HepG2 (cell line): ENCODE measurements around the gene RFXANK. TPM values are rescaled to one million over a fixed set of nuclear protein-coding genes. Genes with fewer than 3 reads are reported as not detected.

Experiments used
- ATAD3A ChIP-seq: sonication (generic); formaldehyde crosslinking; IDR thresholded peaks from 2 replicates; pipeline ENCODE4 v1.4.0; 2020; ENCODE audit warnings: missing genetic modification reagents
- ATF1 ChIP-seq: IDR thresholded peaks from 2 replicates; pipeline ENCODE4 v1.6.1; 2016; ENCODE audit warnings: mild to moderate bottlenecking, control low read depth
- CBX2 ChIP-seq, 2 experiments: fragments of 200-600 bp in 1 of 2; sonication (generic); formaldehyde crosslinking in 1 of 2; IDR thresholded peaks; 2 replicates each; pipeline versions ENCODE4 v1.7.0 to v1.8.1; 2018 to 2022; ENCODE audit warnings: low read depth in 2 of 2, low read length in 1 of 2, mild to moderate bottlenecking in 1 of 2, missing genetic modification reagents in 1 of 2
- FOXK2 ChIP-seq: fragments of 450-650 bp; IDR thresholded peaks from 2 replicates; pipeline ENCODE4 v1.6.1; 2016
- HNRNPLL ChIP-seq: fragments of 200-400 bp; formaldehyde crosslinking; IDR thresholded peaks from 2 replicates; pipeline ENCODE4 v1.6.1; 2017; ENCODE audit warnings: mild to moderate bottlenecking, low read depth, low read length; ENCODE audit not compliant: poor library complexity, severe bottlenecking
- JARID2 ChIP-seq: sonication (generic); formaldehyde crosslinking; IDR thresholded peaks from 2 replicates; pipeline ENCODE4 v1.8.1; 2023; ENCODE audit warnings: missing genetic modification reagents, inconsistent platforms; ENCODE audit not compliant: insufficient replicate concordance
- LCORL ChIP-seq, 2 experiments: fragments of 450-650 bp in 1 of 2; sonication (generic) in 1 of 2; formaldehyde crosslinking in 1 of 2; IDR thresholded peaks; 2 replicates each; pipeline versions ENCODE4 v1.5.0 to v1.6.1; 2017 to 2020; ENCODE audit warnings: antibody characterized with exemption in 1 of 2, missing genetic modification reagents in 1 of 2
- MIXL1 ChIP-seq: IDR thresholded peaks from 2 replicates; pipeline ENCODE4 v1.6.1; 2016
- NR1H2 ChIP-seq: sonication (generic); formaldehyde crosslinking; IDR thresholded peaks from 2 replicates; pipeline ENCODE4 v1.8.1; 2022; ENCODE audit warnings: low read depth, missing genetic modification reagents, borderline replicate concordance
- SKI ChIP-seq: fragments of 450-650 bp; IDR thresholded peaks from one replicate; pipeline ENCODE4 v1.6.1; 2018; ENCODE audit warnings: mild to moderate bottlenecking; ENCODE audit not compliant: partially characterized antibody
- STAT5B ChIP-seq: sonication (generic); formaldehyde crosslinking; IDR thresholded peaks from 2 replicates; pipeline ENCODE4 v1.4.0; 2020; ENCODE audit warnings: missing genetic modification reagents
- THYN1 ChIP-seq: sonication (generic); formaldehyde crosslinking; IDR thresholded peaks from 2 replicates; pipeline ENCODE4 v1.8.1; 2023; ENCODE audit warnings: low read depth, mild to moderate bottlenecking, moderate library complexity, missing genetic modification reagents, borderline replicate concordance
- ZNF256 ChIP-seq: sonication (generic); formaldehyde crosslinking; conservative IDR thresholded peaks from 2 replicates; pipeline ENCODE4 v1.4.0; 2020; ENCODE audit warnings: missing genetic modification reagents
- ZNF335 ChIP-seq: sonication (generic); formaldehyde crosslinking; IDR thresholded peaks from 2 replicates; pipeline ENCODE4 v1.4.0; 2020; ENCODE audit warnings: missing genetic modification reagents
- ZNF496 ChIP-seq: sonication (generic); formaldehyde crosslinking; IDR thresholded peaks from 2 replicates; pipeline ENCODE4 v1.8.1; 2023; ENCODE audit warnings: mild to moderate bottlenecking, moderate library complexity, missing genetic modification reagents; ENCODE audit not compliant: insufficient replicate concordance
- ZNF569 ChIP-seq: sonication (generic); formaldehyde crosslinking; IDR thresholded peaks from 2 replicates; pipeline ENCODE4 v1.5.0; 2020; ENCODE audit warnings: mild to moderate bottlenecking, missing genetic modification reagents, moderate library complexity, borderline replicate concordance
- ZNF570 ChIP-seq: sonication (generic); formaldehyde crosslinking; IDR thresholded peaks from 2 replicates; pipeline ENCODE4 v1.4.0; 2020; ENCODE audit warnings: mild to moderate bottlenecking, missing genetic modification reagents, borderline replicate concordance
- ZNF704 ChIP-seq: sonication (generic); formaldehyde crosslinking; IDR thresholded peaks from 2 replicates; pipeline ENCODE4 v1.8.1; 2023; ENCODE audit warnings: mild to moderate bottlenecking, inconsistent platforms, moderate library complexity, missing genetic modification reagents, borderline replicate concordance
- ZNF761 ChIP-seq: sonication (generic); formaldehyde crosslinking; conservative IDR thresholded peaks from 2 replicates; pipeline ENCODE4 v1.4.0; 2020; ENCODE audit warnings: mild to moderate bottlenecking, missing genetic modification reagents
- ZNF782 ChIP-seq: sonication (generic); formaldehyde crosslinking; IDR thresholded peaks from 2 replicates; pipeline ENCODE4 v1.4.0; 2020; ENCODE audit warnings: missing genetic modification reagents, mild to moderate bottlenecking, borderline replicate concordance
- ZNF790 ChIP-seq: sonication (generic); formaldehyde crosslinking; IDR thresholded peaks from 2 replicates; pipeline ENCODE4 v1.8.0; 2022; ENCODE audit warnings: missing genetic modification reagents, mild to moderate bottlenecking, borderline replicate concordance
- ZSCAN20 ChIP-seq: sonication (generic); formaldehyde crosslinking; IDR thresholded peaks from 2 replicates; pipeline ENCODE4 v1.4.0; 2020; ENCODE audit warnings: missing genetic modification reagents, mild to moderate bottlenecking, borderline replicate concordance
- polyA plus RNA-seq, 8 experiments: library from polyadenylated mRNA; depleted of rRNA in 3 of 8; stranded (reverse) in 7 of 8; unstranded in 1 of 8; fragments of >200 nt; fragmentation: Illumina TruSeq in 4 of 8; extraction: Trizol in 4 of 8; gene quantifications; 2 replicates each; pipeline versions ENCODE4 v1.2.1 to v1.2.3, GENCODE V29; 2011 to 2016; ENCODE audit warnings: low read depth in 4 of 8, missing spikeins in 1 of 8, mixed read lengths in 1 of 8; ENCODE audit not compliant: insufficient read depth in 1 of 8
- total RNA-seq, 5 experiments: library from RNA; depleted of rRNA; stranded (reverse); fragments of >200 nt; fragmentation: Illumina TruSeq; extraction: Trizol; gene quantifications; 2 replicates each; pipeline ENCODE4 v1.2.3, GENCODE V29; 2016; ENCODE audit warnings: low read depth in 1 of 5
- TF ChIP-seq, protein P1 (sequence below): IDR thresholded peaks from 2 replicates; pipeline ENCODE4 v1.6.1; 2016; ENCODE audit warnings: low read depth, borderline replicate concordance
- TF ChIP-seq, protein P2 (sequence below): sonication (generic); formaldehyde crosslinking; conservative IDR thresholded peaks from 2 replicates; pipeline ENCODE4 v1.4.0; 2020; ENCODE audit warnings: mild to moderate bottlenecking, missing genetic modification reagents, moderate library complexity

Gene RFXANK
- total and polyA plus RNA-seq, 2 of the 13 experiments (the other 11 are each of a cell fraction or from before 2014, with no cell fraction given): 49.9 to 80.7 TPM

DNA sequence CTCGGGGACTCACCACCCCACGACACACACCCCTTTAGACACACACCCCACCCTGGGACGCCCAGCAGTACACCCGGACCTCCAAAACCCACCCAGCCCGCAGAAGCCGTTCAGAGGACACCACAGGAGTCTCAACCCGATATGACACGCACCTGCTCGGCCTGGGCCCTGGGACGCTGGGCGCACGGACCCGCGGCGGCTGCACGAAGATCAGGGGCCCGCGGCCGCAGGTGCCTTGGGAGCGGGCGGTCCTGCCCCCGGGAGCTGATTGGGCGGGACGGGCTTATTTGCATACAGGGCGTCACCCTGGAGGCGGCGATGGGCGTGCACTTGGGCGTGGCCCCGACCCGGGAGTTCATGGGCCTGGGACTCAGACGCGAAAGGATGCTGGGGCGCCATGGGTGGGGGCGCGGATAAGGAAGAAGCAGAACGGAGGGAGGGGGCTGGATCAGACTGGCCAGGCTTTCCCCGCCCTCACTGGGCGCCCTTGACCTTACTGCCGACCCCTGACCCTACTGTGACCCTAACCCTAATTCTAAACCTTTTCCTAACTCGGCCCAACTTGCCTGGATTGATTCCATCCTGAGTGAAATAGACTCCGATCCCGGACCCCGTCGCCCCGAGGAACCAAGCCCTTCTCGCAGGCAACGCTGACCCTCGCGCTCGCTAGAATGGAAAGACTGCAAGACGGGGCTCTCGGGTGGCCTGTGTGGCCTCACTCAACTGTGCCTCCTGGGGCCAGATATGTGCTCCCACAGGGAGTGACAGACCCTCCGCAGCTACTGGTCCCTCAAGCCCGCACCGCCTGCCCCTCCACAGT is 21.8 kb upstream of the RFXANK start, which contains the start of gene MEF2B (continued):
- TF ChIP-seq LCORL (IDR thresholded peaks at IDR 0.05) (no peak), LCORL (CRISPR knock-in tag; IDR thresholded peaks at IDR 0.05) (no peak), ZNF790 (CRISPR knock-in tag) (no peak), ATAD3A (no peak), ZNF569 (CRISPR knock-in tag) (no peak), ZNF496 (CRISPR knock-in tag) (no peak), ZNF256 (no peak), CBX2 (IDR thresholded peaks at IDR 0.05; ENCODE audit: low read depth, low read length) (no peak), CBX2 (CRISPR knock-in tag; IDR thresholded peaks at IDR 0.05; ENCODE audit: low read depth) (no peak), ZNF761 (CRISPR knock-in tag) (no peak), ZNF335 (no peak), SKI (no peak), ZNF570 (CRISPR knock-in tag) (no peak), MIXL1 (CRISPR knock-in tag) (no peak), NR1H2 (no peak), FOXK2 (no peak), THYN1 (CRISPR knock-in tag) (no peak), ZSCAN20 (no peak), ATF1 (CRISPR knock-in tag) (no peak), HNRNPLL (peak; percentile 56), ZNF782 (CRISPR knock-in tag) (peak; percentile 73; the same call in 1 of the 2 replicates), ZNF704 (CRISPR knock-in tag) (0 out of 2 replicates have a peak, but pooled peaks have one; percentile 45), STAT5B (CRISPR knock-in tag) (no peak), JARID2 (CRISPR knock-in tag) (no peak)
- TF ChIP-seq, protein P1, sequence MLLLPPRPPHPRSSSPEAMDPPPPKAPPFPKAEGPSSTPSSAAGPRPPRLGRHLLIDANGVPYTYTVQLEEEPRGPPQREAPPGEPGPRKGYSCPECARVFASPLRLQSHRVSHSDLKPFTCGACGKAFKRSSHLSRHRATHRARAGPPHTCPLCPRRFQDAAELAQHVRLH: no peak
- TF ChIP-seq, protein P2, sequence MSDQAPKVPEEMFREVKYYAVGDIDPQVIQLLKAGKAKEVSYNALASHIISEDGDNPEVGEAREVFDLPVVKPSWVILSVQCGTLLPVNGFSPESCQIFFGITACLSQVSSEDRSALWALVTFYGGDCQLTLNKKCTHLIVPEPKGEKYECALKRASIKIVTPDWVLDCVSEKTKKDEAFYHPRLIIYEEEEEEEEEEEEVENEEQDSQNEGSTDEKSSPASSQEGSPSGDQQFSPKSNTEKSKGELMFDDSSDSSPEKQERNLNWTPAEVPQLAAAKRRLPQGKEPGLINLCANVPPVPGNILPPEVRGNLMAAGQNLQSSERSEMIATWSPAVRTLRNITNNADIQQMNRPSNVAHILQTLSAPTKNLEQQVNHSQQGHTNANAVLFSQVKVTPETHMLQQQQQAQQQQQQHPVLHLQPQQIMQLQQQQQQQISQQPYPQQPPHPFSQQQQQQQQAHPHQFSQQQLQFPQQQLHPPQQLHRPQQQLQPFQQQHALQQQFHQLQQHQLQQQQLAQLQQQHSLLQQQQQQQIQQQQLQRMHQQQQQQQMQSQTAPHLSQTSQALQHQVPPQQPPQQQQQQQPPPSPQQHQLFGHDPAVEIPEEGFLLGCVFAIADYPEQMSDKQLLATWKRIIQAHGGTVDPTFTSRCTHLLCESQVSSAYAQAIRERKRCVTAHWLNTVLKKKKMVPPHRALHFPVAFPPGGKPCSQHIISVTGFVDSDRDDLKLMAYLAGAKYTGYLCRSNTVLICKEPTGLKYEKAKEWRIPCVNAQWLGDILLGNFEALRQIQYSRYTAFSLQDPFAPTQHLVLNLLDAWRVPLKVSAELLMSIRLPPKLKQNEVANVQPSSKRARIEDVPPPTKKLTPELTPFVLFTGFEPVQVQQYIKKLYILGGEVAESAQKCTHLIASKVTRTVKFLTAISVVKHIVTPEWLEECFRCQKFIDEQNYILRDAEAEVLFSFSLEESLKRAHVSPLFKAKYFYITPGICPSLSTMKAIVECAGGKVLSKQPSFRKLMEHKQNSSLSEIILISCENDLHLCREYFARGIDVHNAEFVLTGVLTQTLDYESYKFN: 0 out of 2 replicates have a peak, but pooled peaks have one; percentile 19
